Measurements from ENCODE around the gene MCTP2.
"Not testable (repeated sequence)": the region's sequence is repeated elsewhere in the genome, so short reads cannot be mapped to it uniquely, and the experiment has no call there.

MCTP2 gene

GRCh38 chr15:94252223-94252766 lies 20.9 kb downstream of the MCTP2 start:
- H3K4me1 ChIP-seq (ENCODE audit: control insufficient read depth in 1 of 2, insufficient read depth in 2 of 2, low read length in 2 of 2), result no peaks in the 10 kb centered on the region
- H3K4me3 ChIP-seq (ENCODE audit: low read depth in 1 of 2, low read length in 2 of 2), result no peak overlapping the region
- H3K27ac ChIP-seq (ENCODE audit: low read length), result no peak overlapping the region

DNA sequence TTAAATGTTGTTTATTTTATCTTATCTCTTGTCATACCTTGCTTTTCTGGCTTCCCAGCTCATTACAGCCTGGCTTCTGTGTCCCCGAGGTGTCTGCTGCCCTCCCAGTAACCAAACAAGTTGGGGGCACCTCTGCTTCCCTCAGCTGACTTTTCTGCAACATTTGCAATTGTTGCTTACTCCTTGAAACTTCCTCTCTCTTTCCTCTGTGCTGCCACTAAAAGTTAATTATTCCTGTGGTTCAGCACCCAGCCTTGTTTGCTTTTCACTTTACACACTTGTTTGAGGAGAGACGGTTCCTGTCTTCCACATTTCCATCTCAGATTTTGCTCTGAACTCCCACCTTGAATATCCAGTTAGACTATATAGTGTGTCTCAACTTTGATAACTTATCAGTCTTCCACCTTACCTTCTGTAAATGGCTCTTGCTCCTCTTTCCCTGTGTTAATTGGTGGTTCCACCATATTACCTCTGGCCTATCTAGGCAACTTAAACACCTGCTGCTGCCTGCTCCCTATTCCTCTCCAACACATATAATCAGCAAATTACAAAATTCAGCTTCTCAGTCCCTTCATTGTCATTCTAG lies 21.6 kb downstream of the MCTP2 start:
- Histone ChIP-seq H3K27me3 (ENCODE audit: low read depth, low read length) (no peaks in the 10 kb centered on the region), H3K27ac (ENCODE audit: low read length) (no peak overlapping the region), H3K4me3 (ENCODE audit: low read depth in 1 of 2, low read length in 2 of 2) (no peak overlapping the region), H3K36me3 (ENCODE audit: control insufficient read depth in 1 of 2, insufficient read depth in 2 of 2, low read length in 2 of 2) (no peaks in the 10 kb centered on the region), H3K4me1 (ENCODE audit: control insufficient read depth in 1 of 2, insufficient read depth in 2 of 2, low read length in 2 of 2) (no peaks in the 10 kb centered on the region), H3K9me3 (ENCODE audit: control insufficient read depth in 1 of 2, low read length in 2 of 2) (no peaks in the 10 kb centered on the region)

More at GRCh38 chr15:94252223-94252766, 20.9 kb downstream of the MCTP2 start:
- Histone ChIP-seq H3K36me3 (ENCODE audit: control insufficient read depth in 1 of 2, insufficient read depth in 2 of 2, low read length in 2 of 2) (no peaks in the 10 kb centered on the region), H3K9me3 (ENCODE audit: control insufficient read depth in 1 of 2, low read length in 2 of 2) (no peaks in the 10 kb centered on the region), H3K27me3 (ENCODE audit: low read depth, low read length) (no peaks in the 10 kb centered on the region)

DNA sequence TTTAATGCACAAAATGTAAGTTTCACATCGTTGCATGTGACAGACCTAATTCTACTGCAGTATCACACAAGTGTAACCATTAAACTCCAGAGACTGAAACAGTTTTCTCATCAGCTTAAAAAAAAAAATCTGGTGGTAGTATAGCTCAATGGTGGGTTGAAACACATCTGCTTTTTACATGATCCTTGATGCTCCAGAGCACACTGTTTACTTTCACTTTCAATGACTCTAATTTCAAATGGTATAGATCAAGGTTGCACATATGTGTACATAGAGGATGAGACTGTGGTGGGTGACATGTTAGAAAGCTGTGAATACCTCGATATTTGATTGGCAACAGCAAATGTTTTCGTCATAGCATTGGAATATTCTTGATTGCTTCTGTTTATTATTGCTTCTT lies 22.4 kb downstream of the MCTP2 start:
- H3K4me3 ChIP-seq (ENCODE audit: low read depth in 1 of 2, low read length in 2 of 2), result no peak overlapping the region
- H3K27me3 ChIP-seq (ENCODE audit: low read depth, low read length), result no peaks in the 10 kb centered on the region
- no peaks in the 10 kb centered on the region for H3K36me3 ChIP-seq (ENCODE audit: control insufficient read depth in 1 of 2, insufficient read depth in 2 of 2, low read length in 2 of 2)
- H3K27ac ChIP-seq (ENCODE audit: low read length), result no peak overlapping the region
- H3K4me1 ChIP-seq (ENCODE audit: control insufficient read depth in 1 of 2, insufficient read depth in 2 of 2, low read length in 2 of 2), result no peaks in the 10 kb centered on the region
- H3K9me3 ChIP-seq (ENCODE audit: control insufficient read depth in 1 of 2, low read length in 2 of 2), result no peaks in the 10 kb centered on the region

GRCh38 chr15:94255540-94255939 lies 24.2 kb downstream of the MCTP2 start:
- Histone ChIP-seq H3K4me3 (ENCODE audit: low read depth in 1 of 2, low read length in 2 of 2) (no peak overlapping the region), H3K9me3 (ENCODE audit: control insufficient read depth in 1 of 2, low read length in 2 of 2) (no peaks in the 10 kb centered on the region), H3K36me3 (ENCODE audit: control insufficient read depth in 1 of 2, insufficient read depth in 2 of 2, low read length in 2 of 2) (no peaks in the 10 kb centered on the region), H3K27me3 (ENCODE audit: low read depth, low read length) (no peaks in the 10 kb centered on the region), H3K27ac (ENCODE audit: low read length) (no peak overlapping the region), H3K4me1 (ENCODE audit: control insufficient read depth in 1 of 2, insufficient read depth in 2 of 2, low read length in 2 of 2) (no peaks in the 10 kb centered on the region)

DNA sequence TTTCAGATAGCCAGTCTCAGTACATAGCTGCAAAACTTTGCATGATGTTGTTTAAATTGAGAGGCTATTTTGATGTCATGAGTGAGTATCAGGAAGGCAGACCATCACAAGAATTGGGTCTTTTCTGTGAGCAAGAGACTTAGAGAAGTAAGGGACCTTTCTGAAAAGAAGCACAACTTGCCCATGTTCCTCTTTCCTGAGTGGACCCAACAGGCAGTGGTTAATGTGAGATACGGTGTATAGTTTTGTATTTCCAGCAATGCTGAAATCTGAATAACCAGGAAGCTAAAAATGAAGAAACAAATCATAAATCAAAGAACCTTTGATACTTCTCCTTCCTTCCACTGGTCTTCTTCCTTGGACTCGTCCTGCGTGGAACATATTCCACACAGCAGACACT lies 25.1 kb downstream of the MCTP2 start:
- no peaks in the 10 kb centered on the region for H3K27me3 ChIP-seq (ENCODE audit: low read depth, low read length)
- no peak overlapping the region for H3K4me3 ChIP-seq (ENCODE audit: low read depth in 1 of 2, low read length in 2 of 2)
- no peaks in the 10 kb centered on the region for H3K36me3 ChIP-seq (ENCODE audit: control insufficient read depth in 1 of 2, insufficient read depth in 2 of 2, low read length in 2 of 2)
- no peaks in the 10 kb centered on the region for H3K4me1 ChIP-seq (ENCODE audit: control insufficient read depth in 1 of 2, insufficient read depth in 2 of 2, low read length in 2 of 2)
- H3K27ac ChIP-seq (ENCODE audit: low read length), result no peak overlapping the region
- H3K9me3 ChIP-seq (ENCODE audit: control insufficient read depth in 1 of 2, low read length in 2 of 2), result no peaks in the 10 kb centered on the region

GRCh38 chr15:94257776-94258175 lies 26.4 kb downstream of the MCTP2 start:
- H3K9me3 ChIP-seq (ENCODE audit: control insufficient read depth in 1 of 2, low read length in 2 of 2); H3K27me3 ChIP-seq (ENCODE audit: low read depth, low read length); H3K4me1 ChIP-seq (ENCODE audit: control insufficient read depth in 1 of 2, insufficient read depth in 2 of 2, low read length in 2 of 2); H3K4me3 ChIP-seq (ENCODE audit: low read depth in 1 of 2, low read length in 2 of 2); H3K36me3 ChIP-seq (ENCODE audit: control insufficient read depth in 1 of 2, insufficient read depth in 2 of 2, low read length in 2 of 2); H3K27ac ChIP-seq (ENCODE audit: low read length): not testable (repeated sequence)

GRCh38 chr15:94258246-94258645 lies 26.9 kb downstream of the MCTP2 start:
- Histone ChIP-seq H3K27ac (ENCODE audit: low read length) (no peak overlapping the region), H3K36me3 (ENCODE audit: control insufficient read depth in 1 of 2, insufficient read depth in 2 of 2, low read length in 2 of 2) (no peaks in the 10 kb centered on the region), H3K4me1 (ENCODE audit: control insufficient read depth in 1 of 2, insufficient read depth in 2 of 2, low read length in 2 of 2) (no peaks in the 10 kb centered on the region), H3K9me3 (ENCODE audit: control insufficient read depth in 1 of 2, low read length in 2 of 2) (no peaks in the 10 kb centered on the region), H3K4me3 (ENCODE audit: low read depth in 1 of 2, low read length in 2 of 2) (no peak overlapping the region), H3K27me3 (ENCODE audit: low read depth, low read length) (no peaks in the 10 kb centered on the region)

GRCh38 chr15:94259121-94259751 lies 27.9 kb downstream of the MCTP2 start:
- Histone ChIP-seq H3K36me3 (ENCODE audit: control insufficient read depth in 1 of 2, insufficient read depth in 2 of 2, low read length in 2 of 2) (no peaks in the 10 kb centered on the region), H3K9me3 (ENCODE audit: control insufficient read depth in 1 of 2, low read length in 2 of 2) (no peaks in the 10 kb centered on the region), H3K27ac (ENCODE audit: low read length) (no peak overlapping the region), H3K27me3 (ENCODE audit: low read depth, low read length) (no peaks in the 10 kb centered on the region), H3K4me3 (ENCODE audit: low read depth in 1 of 2, low read length in 2 of 2) (no peak overlapping the region), H3K4me1 (ENCODE audit: control insufficient read depth in 1 of 2, insufficient read depth in 2 of 2, low read length in 2 of 2) (no peaks in the 10 kb centered on the region)

DNA sequence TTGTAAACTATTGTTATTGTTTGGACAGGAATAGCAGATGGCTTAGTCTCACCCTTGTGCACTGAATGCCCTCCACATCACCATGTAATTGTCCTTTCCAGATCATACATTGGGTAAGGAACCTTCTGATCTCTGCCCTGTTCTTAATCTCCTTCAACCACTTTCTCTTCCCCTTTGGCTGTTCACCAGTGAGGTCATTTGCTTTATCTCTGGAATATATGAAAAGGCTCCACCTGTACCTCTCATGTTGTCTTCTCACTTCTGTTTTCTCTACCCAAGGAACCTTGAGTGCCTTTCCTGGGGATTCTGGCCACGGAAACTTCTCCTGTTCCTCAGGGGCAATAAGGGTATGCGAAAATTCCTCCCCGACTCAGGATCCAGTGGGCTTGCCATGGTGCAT lies 28.5 kb downstream of the MCTP2 start:
- Histone ChIP-seq H3K27me3 (ENCODE audit: low read depth, low read length) (no peaks in the 10 kb centered on the region), H3K27ac (ENCODE audit: low read length) (no peak overlapping the region), H3K9me3 (ENCODE audit: control insufficient read depth in 1 of 2, low read length in 2 of 2) (no peaks in the 10 kb centered on the region), H3K4me3 (ENCODE audit: low read depth in 1 of 2, low read length in 2 of 2) (no peak overlapping the region), H3K36me3 (ENCODE audit: control insufficient read depth in 1 of 2, insufficient read depth in 2 of 2, low read length in 2 of 2) (no peaks in the 10 kb centered on the region), H3K4me1 (ENCODE audit: control insufficient read depth in 1 of 2, insufficient read depth in 2 of 2, low read length in 2 of 2) (no peaks in the 10 kb centered on the region)

GRCh38 chr15:94262201-94262600 lies 30.8 kb downstream of the MCTP2 start:
- Histone ChIP-seq H3K4me3 (ENCODE audit: low read depth in 1 of 2, low read length in 2 of 2) (no peak overlapping the region), H3K9me3 (ENCODE audit: control insufficient read depth in 1 of 2, low read length in 2 of 2) (no peaks in the 10 kb centered on the region), H3K4me1 (ENCODE audit: control insufficient read depth in 1 of 2, insufficient read depth in 2 of 2, low read length in 2 of 2) (no peaks in the 10 kb centered on the region), H3K27me3 (ENCODE audit: low read depth, low read length) (no peaks in the 10 kb centered on the region), H3K27ac (ENCODE audit: low read length) (no peak overlapping the region), H3K36me3 (ENCODE audit: control insufficient read depth in 1 of 2, insufficient read depth in 2 of 2, low read length in 2 of 2) (no peaks in the 10 kb centered on the region)

GRCh38 chr15:94263341-94264273 lies 32.2 kb downstream of the MCTP2 start:
- no peak overlapping the region for H3K4me3 ChIP-seq (ENCODE audit: low read depth in 1 of 2, low read length in 2 of 2)
- no peaks in the 10 kb centered on the region for H3K9me3 ChIP-seq (ENCODE audit: control insufficient read depth in 1 of 2, low read length in 2 of 2)
- no peak overlapping the region for H3K27ac ChIP-seq (ENCODE audit: low read length)
- H3K27me3 ChIP-seq (ENCODE audit: low read depth, low read length), result no peaks in the 10 kb centered on the region
- H3K4me1 ChIP-seq (ENCODE audit: control insufficient read depth in 1 of 2, insufficient read depth in 2 of 2, low read length in 2 of 2), result no peaks in the 10 kb centered on the region
- H3K36me3 ChIP-seq (ENCODE audit: control insufficient read depth in 1 of 2, insufficient read depth in 2 of 2, low read length in 2 of 2), result no peaks in the 10 kb centered on the region
